K562 (cell line): ENCODE data around the gene PNPLA2. TPM values are rescaled to one million over a fixed set of nuclear protein-coding genes. Genes with fewer than 3 reads are reported as not detected.

ENCODE experiments used
- CEBPZ ChIP-seq: fragments of 150-350 bp; IDR thresholded peaks from 2 replicates; pipeline ENCODE4 v1.6.1; 2014; ENCODE audit warnings: low read depth, mild to moderate bottlenecking, low read length, borderline replicate concordance
- FOXJ2 ChIP-seq: fragments of 200-800 bp; sonication (Bioruptor generic); IDR thresholded peaks from 2 replicates; pipeline ENCODE4 v1.6.1; 2016; ENCODE audit warnings: missing genetic modification characterization, missing compliant biosample characterization
- HDGF ChIP-seq: fragments of 450-650 bp; IDR thresholded peaks from 2 replicates; pipeline ENCODE4 v1.6.1; 2016
- KAT2B ChIP-seq: IDR thresholded peaks from one replicate; pipeline ENCODE4 v1.6.1; 2012; ENCODE audit warnings: low read depth, mild to moderate bottlenecking, control low read depth, inconsistent platforms, low read length, moderate library complexity
- MLLT1 ChIP-seq, 2 experiments: fragments of 450-650 bp; IDR thresholded peaks; 2 replicates each; pipeline ENCODE4 v1.6.1; 2016
- NFYB ChIP-seq: IDR thresholded peaks from 2 replicates; pipeline ENCODE4 v1.6.1; 2011; ENCODE audit warnings: mild to moderate bottlenecking, moderate library complexity; ENCODE audit not compliant: insufficient read length; ENCODE audit errors: extremely low read depth
- NKRF ChIP-seq: fragments of 450-650 bp; IDR thresholded peaks from 2 replicates; pipeline ENCODE4 v1.6.1; 2016; ENCODE audit warnings: borderline replicate concordance
- SAP30 ChIP-seq: fragments of 200-600 bp; sonication (generic); IDR thresholded peaks from 2 replicates; pipeline ENCODE4 v1.6.1; 2012; ENCODE audit warnings: borderline replicate concordance, low read depth, mild to moderate bottlenecking, moderate library complexity, low read length, control low read depth, inconsistent platforms; ENCODE audit not compliant: insufficient read depth, poor library complexity, severe bottlenecking
- TSC22D4 ChIP-seq: fragments of 450-650 bp; IDR thresholded peaks from 2 replicates; pipeline ENCODE4 v1.6.1; 2016; ENCODE audit warnings: missing genetic modification characterization, missing biosample characterization, control low read depth
- XRCC4 ChIP-seq: IDR thresholded peaks from one replicate; pipeline ENCODE4 v1.6.1; 2011; ENCODE audit not compliant: insufficient read depth, insufficient read length; ENCODE audit errors: extremely low read depth
- ZNF224 ChIP-seq: sonication (generic); formaldehyde crosslinking; IDR thresholded peaks from 2 replicates; pipeline ENCODE4 v1.8.0; 2022; ENCODE audit warnings: mild to moderate bottlenecking, missing genetic modification reagents
- ZNF311 ChIP-seq: fragments of 250-450 bp; sonication (Bioruptor Pico); IDR thresholded peaks from 2 replicates; pipeline ENCODE4 v1.4.0; 2020; ENCODE audit warnings: mild to moderate bottlenecking, moderate library complexity
- ZNF57 ChIP-seq: fragments of 450-650 bp; formaldehyde crosslinking; IDR thresholded peaks from 2 replicates; pipeline ENCODE4 v1.4.0; 2020; ENCODE audit warnings: mild to moderate bottlenecking, moderate library complexity
- polyA plus RNA-seq, 8 experiments: library from polyadenylated mRNA; depleted of rRNA in 4 of 8; stranded (reverse) in 5 of 8; unstranded in 3 of 8; fragments of >200 nt; fragmentation: Nextera tagmentation in 2 of 8; fragmentation: Illumina TruSeq in 1 of 8; extraction: Ambion mirVana in 2 of 8; extraction: Trizol in 1 of 8; gene quantifications; 2 replicates each; pipeline versions ENCODE4 v1.2.1 to v1.2.3, GENCODE V29; 2011 to 2014; ENCODE audit warnings: inconsistent platforms in 1 of 8, missing spikeins in 1 of 8
- total RNA-seq, 7 experiments: library from RNA; depleted of rRNA in 6 of 7; stranded (reverse); fragments of >200 nt in 6 of 7; fragmentation: Illumina TruSeq in 2 of 7; extraction: Trizol in 2 of 7; gene quantifications; 2 replicates each; pipeline versions ENCODE4 v1.2.1 to v1.2.3, GENCODE V29; 2011 to 2021; ENCODE audit warnings: low replicate concordance in 1 of 7

The PNPLA2 gene
- total and polyA plus RNA-seq, 9 of the 15 experiments (the other 6 are each of a cell fraction or from before 2014, with no cell fraction given): 0.39 to 87.1 (median 8.4) TPM

- TF ChIP-seq SAP30 (peak; percentile 48), CEBPZ (no peak), NFYB (no peak), MLLT1 (IDR thresholded peaks at IDR 0.05) (no peak), XRCC4 (no peak), NKRF (peak; percentile 69), TSC22D4 (tag) (no peak), KAT2B (no peak), HDGF (no peak), ZNF224 (CRISPR knock-in tag) (no peak), FOXJ2 (tag) (no peak), ZNF311 (CRISPR knock-in tag) (no peak), ZNF57 (CRISPR knock-in tag) (no peak)
Observed at GRCh38 chr11:841981-842369, 23.3 kb downstream of the PNPLA2 start (continued).
